H9 (cell line): ENCODE data around the gene CPLANE1. TPM values are rescaled to one million over a fixed set of nuclear protein-coding genes. Genes with fewer than 3 reads are reported as not detected.

ENCODE experiments used
- DNase-seq: peaks from one replicate; pipeline ENCODE4 v3.0.0-alpha.2; 2017
- H2AFZ ChIP-seq: one replicate; pipeline ENCODE4 v1.6.1; 2013; ENCODE audit warnings: mild to moderate bottlenecking, low read length, control low read depth, moderate library complexity
- H2AK5ac ChIP-seq: 2 replicates; pipeline ENCODE4 v1.6.1; 2013; ENCODE audit warnings: low read length, control low read depth, mixed read lengths; ENCODE audit not compliant: insufficient read length
- H2BK120ac ChIP-seq: one replicate; pipeline ENCODE4 v1.6.1; 2013; ENCODE audit warnings: low read depth, mild to moderate bottlenecking, low read length, control low read depth, inconsistent platforms; ENCODE audit not compliant: poor library complexity, severe bottlenecking
- H2BK12ac ChIP-seq: 2 replicates; pipeline ENCODE4 v1.6.1; 2013; ENCODE audit warnings: low read length, control low read depth, mixed read lengths, low read depth; ENCODE audit not compliant: insufficient read length
- H2BK15ac ChIP-seq: 2 replicates; pipeline ENCODE4 v1.6.1; 2013; ENCODE audit warnings: low read depth, low read length, control low read depth
- H2BK20ac ChIP-seq: one replicate; pipeline ENCODE4 v1.6.1; 2013; ENCODE audit warnings: low read depth, mild to moderate bottlenecking, low read length, control low read depth, inconsistent platforms; ENCODE audit not compliant: poor library complexity, severe bottlenecking
- H2BK5ac ChIP-seq: 2 replicates; pipeline ENCODE4 v1.6.1; 2013; ENCODE audit warnings: low read length, control low read depth, mixed read lengths; ENCODE audit not compliant: insufficient read length
- H3K14ac ChIP-seq: 2 replicates; pipeline ENCODE4 v1.6.1; 2013; ENCODE audit warnings: low read length, control low read depth; ENCODE audit not compliant: insufficient read depth
- H3K18ac ChIP-seq: 2 replicates; pipeline ENCODE4 v1.6.1; 2013; ENCODE audit warnings: low read depth, mild to moderate bottlenecking, mixed read lengths, low read length, control low read depth; ENCODE audit not compliant: insufficient read length
- H3K23ac ChIP-seq: 2 replicates; pipeline ENCODE4 v1.6.1; 2013; ENCODE audit warnings: low read length, control low read depth, mixed read lengths, low read depth; ENCODE audit not compliant: insufficient read length
- H3K23me2 ChIP-seq: 2 replicates; pipeline ENCODE4 v1.6.1; 2013; ENCODE audit warnings: low read depth, mild to moderate bottlenecking, mixed read lengths, low read length, control low read depth; ENCODE audit not compliant: insufficient read length, poor library complexity, severe bottlenecking
- H3K27ac ChIP-seq: 2 replicates; pipeline ENCODE4 v1.5.1; 2013; ENCODE audit warnings: low read length, control low read depth, mixed read lengths, low read depth; ENCODE audit not compliant: insufficient read length
- H3K27me3 ChIP-seq: 2 replicates; pipeline ENCODE4 v1.6.1; 2013; ENCODE audit warnings: low read length, control low read depth, inconsistent platforms; ENCODE audit not compliant: insufficient read depth
- H3K4ac ChIP-seq: 2 replicates; pipeline ENCODE4 v1.6.1; 2013; ENCODE audit warnings: low read depth, mild to moderate bottlenecking, control low read depth, inconsistent platforms, low read length, moderate library complexity
- H3K4me1 ChIP-seq: 2 replicates; pipeline ENCODE4 v1.6.1; 2013; ENCODE audit warnings: low read length, control low read depth, inconsistent platforms; ENCODE audit not compliant: insufficient read depth
- H3K4me2 ChIP-seq: 2 replicates; pipeline ENCODE4 v1.6.1; 2013; ENCODE audit warnings: low read length, control low read depth, mixed read lengths; ENCODE audit not compliant: insufficient read length, insufficient read depth
- H3K56ac ChIP-seq: 2 replicates; pipeline ENCODE4 v1.6.1; 2013; ENCODE audit warnings: low read depth, mild to moderate bottlenecking, mixed read lengths, low read length, control low read depth; ENCODE audit not compliant: insufficient read length
- H3K79me1 ChIP-seq: 2 replicates; pipeline ENCODE4 v1.6.1; 2013; ENCODE audit warnings: low read depth, mild to moderate bottlenecking, moderate library complexity, low read length, control low read depth, inconsistent platforms; ENCODE audit not compliant: insufficient read depth, poor library complexity, severe bottlenecking
- H3K79me2 ChIP-seq: 2 replicates; pipeline ENCODE4 v1.6.1; 2013; ENCODE audit warnings: low read length, control low read depth, inconsistent platforms; ENCODE audit not compliant: insufficient read depth
- H3K9ac ChIP-seq: 2 replicates; pipeline ENCODE4 v1.6.1; 2013; ENCODE audit warnings: low read length, control low read depth, mixed read lengths; ENCODE audit not compliant: insufficient read length; ENCODE audit errors: extremely low read depth
- H3K9me3 ChIP-seq: one replicate; pipeline ENCODE4 v1.6.1; 2013; ENCODE audit warnings: low read depth, low read length, inconsistent platforms; ENCODE audit not compliant: control insufficient read depth
- H3T11ph ChIP-seq: one replicate; pipeline ENCODE4 v1.6.1; 2013; ENCODE audit warnings: mild to moderate bottlenecking, low read length, control low read depth, inconsistent platforms
- H4K20me1 ChIP-seq: one replicate; pipeline ENCODE4 v1.6.1; 2013; ENCODE audit not compliant: control insufficient read depth, insufficient read length, insufficient read depth
- H4K5ac ChIP-seq: 2 replicates; pipeline ENCODE4 v1.6.1; 2013; ENCODE audit warnings: low read depth, mild to moderate bottlenecking, mixed read lengths, low read length, control low read depth; ENCODE audit not compliant: insufficient read length
- H4K8ac ChIP-seq: replicated peaks from 2 replicates; pipeline ENCODE4 v1.6.1; 2013; ENCODE audit warnings: low read length, control low read depth, mixed read lengths, low read depth; ENCODE audit not compliant: insufficient read length
- H4K91ac ChIP-seq: 2 replicates; pipeline ENCODE4 v1.6.1; 2013; ENCODE audit warnings: low read depth, mild to moderate bottlenecking, moderate library complexity, mixed read lengths, low read length, control low read depth; ENCODE audit not compliant: insufficient read length
- H3K27ac Mint-ChIP-seq, 3 experiments: 2 replicates in 2 of 3; 3 replicates in 1 of 3; pipeline ENCODE4 v1.8.0; 2020 to 2021; ENCODE audit warnings: mixed read lengths in 3 of 3, mild to moderate bottlenecking in 1 of 3, moderate library complexity in 1 of 3
- H3K27me3 Mint-ChIP-seq: 2 replicates; pipeline ENCODE4 v1.8.0; 2021; ENCODE audit warnings: low read depth, mild to moderate bottlenecking, moderate library complexity, mixed read lengths
- H3K36me3 Mint-ChIP-seq, 3 experiments: 2 replicates in 2 of 3; 3 replicates in 1 of 3; pipeline ENCODE4 v1.8.0; 2020 to 2021; ENCODE audit warnings: low read depth in 3 of 3, mixed read lengths in 3 of 3; ENCODE audit not compliant: insufficient read depth in 1 of 3
- H3K4me1 Mint-ChIP-seq, 2 experiments: 2 replicates each; pipeline ENCODE4 v1.8.0; 2020; ENCODE audit warnings: mixed read lengths in 2 of 2
- H3K4me3 Mint-ChIP-seq, 2 experiments: 2 replicates in 1 of 2; 3 replicates in 1 of 2; pipeline ENCODE4 v1.8.0; 2020 to 2021; ENCODE audit warnings: mild to moderate bottlenecking in 2 of 2, mixed read lengths in 2 of 2, moderate library complexity in 1 of 2
- H3K9me3 Mint-ChIP-seq, 2 experiments: 2 replicates in 1 of 2; 3 replicates in 1 of 2; pipeline ENCODE4 v1.8.0; 2020; ENCODE audit warnings: mild to moderate bottlenecking in 2 of 2, mixed read lengths in 2 of 2, moderate library complexity in 1 of 2
- WGBS: extraction: QIAGEN DNeasy Blood & Tissue Kit; methylation state at CpG from one replicate; pipeline ENCODE4 v1.1.7; 2013; ENCODE audit warnings: missing lambda C conversion rate, low lambda C conversion rate, mixed read lengths; ENCODE audit not compliant: insufficient read length; ENCODE audit errors: extremely low coverage; 5-methylcytosine and 5-hydroxymethylcytosine counted together
- total RNA-seq: library from RNA; stranded (reverse); gene quantifications from 2 replicates; pipeline ENCODE4 v1.2.1, GENCODE V29; 2021
- TF ChIP-seq, protein P1 (sequence below): fragments of 200-600 bp; sonication (generic); conservative IDR thresholded peaks from 3 replicates; pipeline ENCODE4 v1.8.0; 2021; ENCODE audit warnings: antibody characterized with exemption, mild to moderate bottlenecking

Gene CPLANE1
- total RNA-seq, 1 experiment from 2014 or later = 11.6 TPM

DNA sequence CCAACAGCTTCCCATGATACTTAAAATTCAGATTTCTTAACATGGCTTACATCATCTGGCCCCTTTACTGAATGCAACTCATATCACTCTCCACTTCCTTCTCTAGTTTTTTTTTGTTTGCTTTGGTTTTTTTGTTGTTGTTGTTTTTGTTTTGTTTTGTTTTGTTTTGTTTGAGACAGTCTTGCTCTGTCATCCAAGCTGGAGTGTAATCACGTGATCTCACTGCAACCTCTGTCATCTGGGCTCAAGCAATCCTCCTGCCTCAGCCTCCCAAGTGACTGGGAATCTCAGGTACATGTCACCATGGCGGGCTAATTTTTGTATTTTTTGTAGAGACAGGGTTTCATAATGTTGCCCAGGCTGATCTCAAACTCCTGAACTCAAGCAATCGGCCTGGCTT is 41.4 kb downstream of the CPLANE1 start:
- Histone ChIP-seq H3K79me1 (no peaks in the 10 kb centered on the region), H3K79me2 (no peaks in the 10 kb centered on the region), H3K4me1 (no peaks in the 10 kb centered on the region), H3K23ac (no peak overlapping the region), H3K14ac (no peak overlapping the region), H3K27ac (no peak overlapping the region), H4K20me1 (no peaks in the 10 kb centered on the region), H3K18ac (no peak overlapping the region), H3K9ac (no peak overlapping the region), H3K27me3 (no peaks in the 10 kb centered on the region), H2BK15ac (no peak overlapping the region), H3K23me2 (no peaks in the 10 kb centered on the region), H3K56ac (no peak overlapping the region), H4K8ac (no peak overlapping the region), H2BK120ac (no peak overlapping the region), H3K9me3 (no peaks in the 10 kb centered on the region), H2AFZ (no peak overlapping the region), H4K5ac (no peak overlapping the region), H4K91ac (no peak overlapping the region), H2BK5ac (no peak overlapping the region), H3K4me2 (no peak overlapping the region), H2BK12ac (no peak overlapping the region), H2AK5ac (no peak overlapping the region), H2BK20ac (no peak overlapping the region), H3K4ac (no peak overlapping the region), H3T11ph (no peak overlapping the region)
- DNase-seq = no peak
- peaks cover 0 to 6% (median 0%) of the 10 kb centered on the region in 3 experiments; a peak in 3 of 7 replicates for H3K36me3 Mint-ChIP-seq
- TF ChIP-seq, protein P1, sequence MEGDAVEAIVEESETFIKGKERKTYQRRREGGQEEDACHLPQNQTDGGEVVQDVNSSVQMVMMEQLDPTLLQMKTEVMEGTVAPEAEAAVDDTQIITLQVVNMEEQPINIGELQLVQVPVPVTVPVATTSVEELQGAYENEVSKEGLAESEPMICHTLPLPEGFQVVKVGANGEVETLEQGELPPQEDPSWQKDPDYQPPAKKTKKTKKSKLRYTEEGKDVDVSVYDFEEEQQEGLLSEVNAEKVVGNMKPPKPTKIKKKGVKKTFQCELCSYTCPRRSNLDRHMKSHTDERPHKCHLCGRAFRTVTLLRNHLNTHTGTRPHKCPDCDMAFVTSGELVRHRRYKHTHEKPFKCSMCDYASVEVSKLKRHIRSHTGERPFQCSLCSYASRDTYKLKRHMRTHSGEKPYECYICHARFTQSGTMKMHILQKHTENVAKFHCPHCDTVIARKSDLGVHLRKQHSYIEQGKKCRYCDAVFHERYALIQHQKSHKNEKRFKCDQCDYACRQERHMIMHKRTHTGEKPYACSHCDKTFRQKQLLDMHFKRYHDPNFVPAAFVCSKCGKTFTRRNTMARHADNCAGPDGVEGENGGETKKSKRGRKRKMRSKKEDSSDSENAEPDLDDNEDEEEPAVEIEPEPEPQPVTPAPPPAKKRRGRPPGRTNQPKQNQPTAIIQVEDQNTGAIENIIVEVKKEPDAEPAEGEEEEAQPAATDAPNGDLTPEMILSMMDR = no peak
- no peak overlapping the region for H3K4me3 Mint-ChIP-seq
- no peak overlapping the region for H3K27ac Mint-ChIP-seq
- H3K9me3 Mint-ChIP-seq = no peaks in the 10 kb centered on the region
- H3K27me3 Mint-ChIP-seq = no peaks in the 10 kb centered on the region
- whole genome bisulfite sequencing = no CpG with 5 or more reads among the region's 3 CpGs
- no peaks in the 10 kb centered on the region for H3K4me1 Mint-ChIP-seq
